ENCODE data around the gene CD3D.
A peak's percentile ranks its signal among the peaks of the same experiment; 100 is the strongest.

CD3D gene

GRCh38 chr11:118304227-118304567 lies 38.3 kb downstream of the CD3D start:
- no peak for DNase-seq

GRCh38 chr11:118301600-118302195 lies 40.8 kb downstream of the CD3D start:
- no peak for DNase-seq

- DNase-seq, result no peak
Observed at GRCh38 chr11:118295815-118296454, 46.6 kb downstream of the CD3D start.

- no peak for DNase-seq
Observed at GRCh38 chr11:118295199-118295598, 47.3 kb downstream of the CD3D start.

GRCh38 chr11:118294053-118294452 lies 48.5 kb downstream of the CD3D start:
- no peak for DNase-seq

GRCh38 chr11:118291477-118292135 lies 50.9 kb downstream of the CD3D start:
- DNase-seq, result no peak

GRCh38 chr11:118290923-118291322 lies 51.6 kb downstream of the CD3D start:
- DNase-seq, result peak in 1 of 51 donors; percentile 0

- no peak for DNase-seq
Observed at GRCh38 chr11:118289401-118289800, 53.1 kb downstream of the CD3D start.

All from hypothalamus (tissue), 51 donors.